Measurements from ENCODE around the gene RPUSD1.

Gene RPUSD1

DNA sequence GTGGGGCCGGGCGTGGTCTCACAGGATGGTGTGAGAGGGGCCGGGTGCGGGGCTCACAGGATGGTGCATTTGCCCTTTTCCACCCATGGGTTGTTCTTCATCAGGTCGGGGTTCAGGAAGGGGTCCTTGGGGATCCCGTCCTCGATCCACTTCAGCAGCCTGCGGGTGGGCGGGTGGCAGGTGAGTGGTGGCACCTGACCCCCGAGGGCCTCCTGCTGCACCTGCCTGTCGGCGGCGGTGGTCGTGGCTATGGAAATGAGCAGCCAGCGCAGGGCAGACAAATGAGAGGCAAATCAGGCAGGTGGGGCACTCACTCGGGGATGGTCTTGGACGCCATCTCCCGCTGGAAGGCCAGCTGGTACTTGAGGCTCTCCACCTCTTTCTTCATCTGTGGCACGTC, 10.5 kb upstream of the RPUSD1 start:
- no peak for DNase-seq

DNA sequence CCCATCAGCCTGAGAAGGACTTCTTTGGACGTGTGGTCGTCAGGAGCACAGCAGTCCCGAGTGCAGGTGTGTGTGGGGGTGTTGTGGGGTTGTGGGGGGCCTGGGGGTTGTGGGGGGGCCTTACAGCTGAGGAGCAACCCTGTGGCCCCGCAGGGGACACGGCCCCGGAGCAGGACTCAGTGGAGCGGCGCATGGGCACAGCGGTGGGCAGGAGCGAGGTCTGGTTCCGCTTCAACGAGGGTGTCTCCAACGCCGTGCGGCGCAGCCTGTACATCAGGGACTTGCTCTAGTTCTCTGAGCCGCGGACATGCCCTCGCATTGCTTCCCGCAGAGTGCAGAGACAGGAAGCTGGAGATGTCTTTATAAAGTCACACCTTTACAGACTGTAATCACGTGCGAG, 9.5 kb upstream of the RPUSD1 start:
- DNase-seq, result no peak

DNA sequence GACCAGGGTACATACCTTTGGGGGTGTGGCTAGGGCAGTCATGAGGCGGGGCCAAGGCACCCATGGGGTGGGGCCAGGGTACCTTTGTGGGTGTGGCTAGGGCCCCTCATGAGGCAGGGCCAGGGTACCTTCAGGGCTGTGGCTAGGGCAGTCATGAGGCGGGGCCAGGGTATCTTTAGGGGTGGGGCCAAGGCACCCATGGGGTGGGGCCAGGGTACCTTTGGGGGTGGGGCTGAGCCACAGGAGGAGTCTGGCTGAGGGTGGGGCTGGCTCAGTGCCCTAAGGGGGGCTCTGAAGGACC, 8.9 kb upstream of the RPUSD1 start:
- DNase-seq, result no peak

DNA sequence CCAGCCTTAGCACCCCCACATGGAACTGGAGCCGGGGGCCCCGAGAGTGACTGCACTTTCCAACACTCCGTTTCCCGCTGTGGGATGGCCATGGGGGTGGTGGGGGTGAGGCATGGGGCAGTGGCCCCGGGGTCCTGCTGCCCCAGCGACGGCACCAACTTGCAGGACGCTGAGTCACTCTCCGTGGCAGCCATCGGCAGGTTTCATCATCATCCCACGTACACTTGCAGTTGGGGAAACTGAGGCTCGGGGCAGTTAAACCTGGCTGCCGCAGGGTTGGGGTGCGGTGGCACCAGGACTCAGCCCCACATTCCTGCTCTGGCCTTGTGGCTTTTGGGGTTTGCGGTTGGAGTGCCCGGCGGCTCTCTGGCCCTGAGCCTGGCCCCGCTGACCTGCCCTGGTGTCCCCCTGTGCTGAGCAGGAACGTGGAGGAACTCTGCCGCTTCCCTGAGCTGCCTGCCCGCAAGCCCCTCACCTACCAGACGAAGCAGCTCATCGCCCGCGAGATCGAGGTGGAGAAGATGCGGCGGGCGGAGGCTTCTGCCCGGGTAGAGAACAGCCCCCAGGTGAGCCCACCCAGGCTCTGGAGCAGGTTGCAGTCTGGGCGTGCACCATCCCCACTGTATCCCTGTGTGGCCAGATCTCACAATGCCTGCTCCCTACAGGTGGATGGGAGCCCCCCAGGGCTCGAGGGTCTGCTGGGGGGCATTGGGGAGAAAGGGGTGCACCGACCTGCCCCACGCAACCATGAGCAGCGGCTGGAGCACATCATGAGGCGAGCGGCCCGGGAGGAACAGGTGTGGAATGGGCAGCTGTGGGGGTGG, 8.3 kb upstream of the RPUSD1 start:
- DNase-seq, result no peak

DNA sequence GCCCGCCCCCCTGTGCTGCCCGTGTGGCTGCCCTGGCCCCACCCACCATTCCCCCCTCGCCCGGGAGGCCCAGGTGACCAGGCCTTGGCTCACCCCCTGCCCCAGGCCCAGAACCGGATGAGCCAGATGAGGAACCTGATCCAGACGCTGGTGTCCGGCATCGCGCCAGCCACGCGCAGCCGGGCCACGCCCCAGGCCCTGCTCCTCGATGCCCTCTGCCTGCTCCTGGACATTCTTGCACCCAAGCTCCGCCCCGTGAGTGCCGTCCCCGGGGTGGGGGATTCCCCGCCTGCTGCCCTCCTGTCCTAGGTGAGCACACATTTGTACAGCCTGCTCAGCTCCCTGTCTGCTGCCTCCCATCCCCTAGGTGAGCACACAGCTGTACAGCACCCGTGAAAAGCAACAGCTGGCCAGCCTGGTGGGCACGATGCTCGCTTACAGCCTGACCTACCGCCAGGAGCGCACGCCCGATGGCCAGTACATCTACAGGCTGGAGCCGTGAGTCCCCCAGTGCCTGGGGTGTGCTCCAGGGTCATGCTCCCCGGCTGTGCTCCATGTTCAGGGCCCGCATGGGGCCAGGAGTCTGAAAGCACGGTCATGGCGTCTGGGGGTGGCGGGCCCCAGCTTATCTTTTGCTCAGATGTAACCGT, 7.5 kb upstream of the RPUSD1 start:
- no peak for DNase-seq

DNA sequence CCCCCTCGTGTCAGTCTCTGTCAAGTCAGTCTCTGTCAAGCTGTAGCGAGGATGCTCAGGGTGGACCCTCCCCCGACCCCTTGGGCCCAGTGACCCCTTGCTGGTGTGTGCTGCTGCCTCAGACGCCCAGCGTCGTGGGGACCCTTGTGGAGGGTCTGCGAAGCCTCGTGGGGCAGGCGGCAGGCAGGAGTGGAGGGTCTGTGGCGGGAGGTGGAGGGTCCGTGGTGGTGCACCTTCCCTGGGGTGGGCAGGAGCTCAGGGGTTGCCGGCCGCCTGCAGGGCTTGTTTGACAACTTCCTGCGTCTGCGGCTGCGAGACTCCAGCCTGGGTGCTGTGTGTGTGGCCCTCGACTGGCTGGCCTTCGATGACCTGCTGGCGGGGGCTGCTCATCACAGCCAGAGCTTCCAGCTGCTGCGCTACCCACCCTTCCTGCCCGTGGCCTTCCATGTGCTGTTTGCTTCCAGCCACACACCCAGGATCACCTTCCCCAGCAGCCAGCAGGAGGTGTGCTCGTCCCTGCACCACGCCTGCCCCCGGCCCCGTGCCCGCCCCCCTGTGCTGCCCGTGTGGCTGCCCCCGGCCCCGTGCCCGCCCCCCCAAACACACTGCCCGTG, 6.8 kb upstream of the RPUSD1 start:
- no peak for DNase-seq

DNA sequence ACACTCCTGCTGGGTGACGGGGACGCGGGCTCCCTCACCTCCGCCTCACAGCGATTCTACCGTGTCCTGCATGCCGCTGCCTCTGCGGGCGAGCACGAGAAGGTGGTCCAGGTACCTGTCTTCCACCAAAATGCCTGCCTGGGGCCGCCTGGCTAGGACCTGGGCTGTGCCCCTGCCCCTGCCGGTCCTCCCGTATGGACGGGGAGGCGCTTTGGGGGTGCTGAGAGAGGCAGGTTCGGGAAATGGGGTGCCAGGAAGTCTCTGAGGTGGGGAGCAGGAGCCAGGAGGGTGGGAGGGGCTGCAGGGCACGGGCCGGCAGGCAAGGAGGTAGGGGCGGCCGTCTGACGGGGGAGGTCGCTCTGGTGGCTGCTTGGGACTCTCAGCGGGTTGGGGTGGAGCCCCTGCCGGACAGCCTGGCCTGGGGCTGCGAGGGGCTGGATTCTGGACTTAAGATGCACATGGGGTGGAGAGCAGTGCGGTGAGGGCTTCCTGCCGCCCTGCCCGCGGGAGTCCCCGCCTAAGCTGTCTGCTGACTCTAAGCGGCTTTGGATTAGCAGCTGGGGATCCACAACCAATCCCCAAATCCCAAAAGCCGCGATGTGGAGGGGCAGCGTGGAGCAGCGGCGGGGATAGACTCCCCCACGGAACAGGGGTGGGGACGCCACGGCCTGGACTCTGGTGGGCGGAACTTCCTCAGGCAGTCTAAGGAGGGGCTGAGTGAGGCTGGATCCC, 6.1 kb upstream of the RPUSD1 start:
- DNase-seq, result no peak

DNA sequence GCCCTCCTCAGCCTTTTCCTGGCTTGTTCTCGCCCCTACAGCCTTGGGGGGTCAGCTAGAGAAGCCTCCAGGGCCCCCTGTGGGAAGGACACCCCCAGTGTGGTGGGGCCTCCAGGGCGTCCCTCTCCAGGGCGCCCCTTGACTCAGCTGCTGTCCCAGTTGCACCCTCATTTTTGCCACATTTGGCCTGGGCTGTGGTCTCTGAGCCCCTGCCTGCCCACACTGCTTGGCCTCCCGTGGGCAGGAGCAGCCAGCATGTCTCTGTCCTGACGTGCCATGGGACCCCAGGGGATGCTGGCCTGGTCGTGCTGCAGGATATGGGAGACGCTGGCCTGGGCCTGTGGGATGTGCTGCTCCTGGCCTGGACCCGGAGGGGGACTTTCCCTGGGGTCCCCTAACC, 5.2 kb upstream of the RPUSD1 start:
- DNase-seq, result no peak

DNA sequence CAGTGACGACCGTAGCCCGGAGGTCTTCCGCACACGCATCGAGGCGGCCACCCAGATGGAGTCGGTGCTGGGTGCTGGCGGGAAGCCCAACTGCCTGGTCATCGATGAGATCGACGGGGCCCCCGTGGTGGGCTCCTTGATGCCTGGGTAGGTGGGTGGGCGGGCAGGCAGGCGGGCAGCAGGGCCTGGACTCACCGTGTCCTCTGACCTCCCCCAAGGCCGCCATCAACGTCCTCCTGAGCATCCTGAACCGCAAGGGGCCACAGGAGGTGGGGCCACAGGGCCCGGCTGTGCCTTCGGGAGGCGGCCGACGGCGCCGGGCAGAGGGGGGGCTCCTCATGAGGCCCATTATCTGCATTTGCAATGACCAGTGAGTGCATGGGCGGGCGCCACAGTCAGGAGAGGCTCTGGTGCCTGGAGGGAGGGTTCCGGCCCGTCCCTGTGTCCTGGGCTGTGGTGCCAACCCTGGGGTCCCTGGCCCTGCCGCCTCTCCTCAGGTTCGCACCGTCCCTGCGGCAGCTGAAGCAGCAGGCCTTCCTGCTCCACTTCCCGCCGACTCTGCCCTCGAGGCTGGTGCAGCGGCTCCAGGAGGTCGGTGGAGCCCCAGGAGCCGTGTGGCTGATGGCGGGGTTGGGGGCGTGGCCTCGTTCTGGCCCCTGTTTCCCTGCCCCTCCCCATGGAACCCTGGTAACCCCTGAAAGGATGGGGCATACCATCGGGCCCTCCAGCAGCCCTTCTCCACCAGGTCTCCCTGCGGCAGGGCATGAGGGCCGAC, 4.2 kb upstream of the RPUSD1 start:
- DNase-seq, result no peak

DNA sequence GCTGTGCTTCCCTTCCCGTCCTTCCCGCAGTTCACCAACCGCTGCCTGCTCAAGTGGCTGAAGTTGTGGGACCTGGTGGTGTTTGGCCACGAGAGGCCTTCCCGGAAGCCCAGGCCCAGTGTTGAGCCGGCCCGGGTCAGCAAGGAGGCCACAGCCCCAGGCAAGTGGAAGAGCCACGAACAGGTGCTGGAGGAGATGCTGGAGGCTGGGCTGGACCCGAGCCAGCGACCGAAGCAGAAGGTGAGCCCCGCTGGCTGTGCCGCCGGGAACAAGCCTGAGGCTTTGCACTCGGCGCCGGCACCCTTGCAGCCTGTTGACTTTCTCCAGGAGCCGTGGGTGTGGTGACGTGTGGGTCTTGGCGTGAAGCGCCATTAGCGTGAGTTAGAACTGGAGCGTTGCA, 3.0 kb upstream of the RPUSD1 start:
- DNase-seq, result no peak

DNA sequence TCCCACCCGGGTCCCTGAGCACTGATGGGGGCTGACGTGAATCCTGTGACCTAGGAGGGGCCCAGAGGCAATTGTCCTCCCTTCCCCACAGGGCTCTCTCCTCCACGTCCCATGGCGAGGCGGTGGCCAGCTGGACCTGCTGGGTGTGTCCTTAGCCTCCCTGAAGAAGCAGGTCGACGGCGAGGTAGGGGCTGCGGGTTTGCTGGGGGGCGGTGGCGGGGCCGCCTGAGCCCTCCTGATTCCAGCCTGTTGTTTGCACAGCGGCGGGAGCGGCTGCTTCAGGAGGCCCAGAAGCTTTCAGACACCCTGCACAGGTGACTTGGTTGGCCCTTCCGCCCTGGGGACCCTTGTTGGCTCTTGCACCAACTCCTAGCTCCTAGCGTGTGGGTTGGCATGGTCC, 1.9 kb upstream of the RPUSD1 start:
- DNase-seq, result no peak

DNA sequence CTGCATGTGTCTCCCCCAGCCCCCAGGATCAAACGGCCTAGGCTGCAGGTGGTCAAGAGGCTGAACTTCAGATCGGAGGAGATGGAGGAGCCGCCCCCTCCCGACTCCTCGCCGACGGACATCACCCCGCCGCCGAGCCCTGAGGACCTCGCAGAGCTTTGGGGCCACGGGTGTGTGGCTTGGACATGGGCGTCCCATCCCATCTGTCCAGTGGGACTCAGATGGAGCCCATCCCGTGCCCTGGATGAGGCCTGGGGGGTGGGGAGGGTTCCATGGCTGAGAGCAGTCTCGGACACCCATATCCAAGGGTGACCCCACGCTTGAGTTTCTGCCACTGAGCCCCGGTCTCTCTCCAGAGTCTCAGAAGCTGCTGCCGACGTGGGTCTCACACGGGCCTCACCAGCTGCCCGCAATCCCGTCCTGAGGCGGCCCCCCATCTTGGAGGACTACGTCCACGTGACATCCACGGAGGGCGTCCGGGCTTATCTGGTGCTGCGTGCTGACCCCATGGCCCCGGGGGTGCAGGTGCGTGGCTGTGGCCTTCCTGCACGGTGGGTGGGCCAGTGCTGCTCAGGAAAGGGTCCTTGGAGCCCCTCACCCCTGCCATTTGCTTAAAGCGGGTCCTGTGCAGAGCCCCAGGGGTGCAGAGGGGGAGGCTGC, 1.1 kb upstream of the RPUSD1 start:
- DNase-seq, result no peak

DNA sequence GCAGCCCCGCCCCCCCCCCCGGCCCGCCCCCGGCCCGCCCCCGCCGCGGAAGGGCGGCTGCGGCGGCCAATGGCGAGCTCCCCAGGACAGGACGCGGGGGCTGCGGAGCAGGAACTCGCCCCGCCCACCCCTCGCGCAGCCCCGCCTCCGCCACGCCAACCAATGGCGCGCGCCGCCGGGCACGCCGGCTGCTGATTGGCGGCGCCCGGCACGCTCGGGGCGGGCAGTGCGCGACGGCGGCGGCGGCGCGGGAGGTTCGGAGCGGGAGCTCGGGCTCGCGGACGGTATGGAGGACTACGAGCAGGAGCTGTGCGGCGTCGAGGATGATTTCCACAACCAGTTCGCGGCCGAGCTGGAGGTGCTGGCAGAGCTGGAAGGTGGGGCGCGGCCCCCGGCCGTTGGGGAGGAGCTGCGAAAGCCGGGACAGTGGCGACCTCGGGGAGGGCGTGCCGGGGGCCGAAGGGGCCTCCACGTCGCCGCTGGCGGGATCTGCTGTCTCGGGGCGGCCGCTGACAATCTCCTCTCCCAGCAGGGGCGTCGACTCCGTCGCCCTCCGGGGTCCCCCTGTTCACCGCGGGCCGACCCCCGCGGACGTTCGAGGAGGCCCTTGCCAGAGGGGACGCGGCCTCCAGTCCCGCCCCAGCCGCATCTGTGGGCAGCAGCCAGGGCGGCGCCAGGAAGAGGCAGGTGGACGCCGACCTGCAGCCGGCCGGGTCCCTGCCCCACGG, 382 bp upstream of the RPUSD1 start, which contains the start of gene CHTF18:
CHTF18 (plus strand) TSS at position 222 of the 728 bp plus-strand sequence; CDS start at position 287, 65 bp downstream.
- DNase-seq, result peak; percentile 92

DNA sequence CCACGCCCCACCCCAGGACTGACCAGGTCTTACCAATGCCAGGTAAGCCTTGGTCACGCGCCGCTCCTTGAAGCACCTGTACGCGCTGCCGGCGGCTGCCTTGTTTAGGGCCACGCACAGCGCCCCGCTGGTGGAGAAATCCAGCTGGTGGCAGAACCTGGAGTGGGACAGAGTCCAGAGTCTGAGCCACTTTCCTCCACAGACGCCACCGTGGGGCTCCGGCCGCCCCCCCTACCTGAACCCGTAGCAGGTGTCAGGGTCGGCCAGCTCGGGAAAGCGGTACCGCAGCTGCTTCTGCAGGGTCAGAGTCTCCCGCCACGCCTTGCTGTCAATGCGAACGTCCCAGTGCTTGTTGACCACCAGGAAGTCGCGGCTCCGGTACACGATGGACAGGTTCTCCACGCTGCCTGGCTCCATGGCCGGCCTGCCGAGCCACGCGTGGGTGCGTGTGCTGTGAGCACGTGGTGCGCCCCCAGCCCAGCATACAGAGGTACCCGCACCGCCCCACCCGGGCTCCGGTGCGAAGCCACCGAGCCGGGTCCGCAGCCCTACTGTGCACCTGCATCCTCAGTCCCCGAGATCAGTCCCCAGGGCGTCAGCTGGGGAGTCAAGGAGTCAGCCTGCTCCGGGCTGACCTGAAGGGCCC, 737 bp downstream of the RPUSD1 start:
- DNase-seq, result no peak

DNA sequence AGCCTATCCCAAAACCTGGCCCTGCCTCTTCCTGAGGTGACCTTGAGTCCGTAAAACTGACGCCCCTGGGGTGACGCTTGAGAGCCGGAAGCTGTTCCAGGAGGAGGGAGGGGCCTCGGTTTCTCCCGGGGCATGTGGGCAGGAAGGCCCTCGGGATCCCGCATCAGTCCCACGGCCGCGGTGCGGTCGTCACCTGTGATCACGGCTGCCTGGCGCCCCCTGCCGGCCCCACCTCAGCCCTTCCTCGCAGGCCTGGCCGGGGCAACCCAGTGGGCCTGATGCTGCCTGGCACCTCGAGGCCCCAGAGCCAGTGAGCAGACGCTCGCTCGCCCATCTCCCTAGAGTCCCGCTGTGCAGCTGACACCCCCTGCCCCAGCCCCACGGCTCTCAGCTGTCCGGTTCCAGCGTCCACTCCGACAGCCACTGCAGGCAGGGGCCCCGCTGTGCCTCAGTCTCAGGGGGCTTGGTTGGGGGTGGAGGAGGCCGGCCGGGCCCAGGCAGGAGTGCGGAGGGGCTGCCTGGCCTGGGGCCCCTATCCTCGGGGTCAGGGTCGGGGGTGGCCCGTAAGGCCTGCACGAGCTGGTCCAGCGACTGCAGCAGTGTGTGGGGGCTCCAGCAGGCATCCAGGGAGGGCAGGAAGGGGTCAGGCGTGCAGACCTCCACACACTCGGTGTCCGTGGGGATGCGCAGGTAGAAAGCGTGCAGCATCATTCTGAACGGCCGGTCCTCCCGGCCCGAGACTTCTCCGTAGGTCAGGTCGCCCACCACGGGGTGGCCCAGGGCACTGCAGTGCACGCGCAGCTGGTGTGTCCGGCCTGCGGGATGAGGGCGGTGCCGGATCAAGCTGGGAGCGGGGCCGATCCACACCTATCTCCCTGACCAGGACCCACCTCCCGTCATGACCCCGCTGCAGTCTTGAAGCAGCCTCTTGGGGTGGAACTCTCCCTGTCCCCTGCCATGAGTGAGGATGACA, 2.3 kb downstream of the RPUSD1 start:
- peak; percentile 21 for DNase-seq

DNA sequence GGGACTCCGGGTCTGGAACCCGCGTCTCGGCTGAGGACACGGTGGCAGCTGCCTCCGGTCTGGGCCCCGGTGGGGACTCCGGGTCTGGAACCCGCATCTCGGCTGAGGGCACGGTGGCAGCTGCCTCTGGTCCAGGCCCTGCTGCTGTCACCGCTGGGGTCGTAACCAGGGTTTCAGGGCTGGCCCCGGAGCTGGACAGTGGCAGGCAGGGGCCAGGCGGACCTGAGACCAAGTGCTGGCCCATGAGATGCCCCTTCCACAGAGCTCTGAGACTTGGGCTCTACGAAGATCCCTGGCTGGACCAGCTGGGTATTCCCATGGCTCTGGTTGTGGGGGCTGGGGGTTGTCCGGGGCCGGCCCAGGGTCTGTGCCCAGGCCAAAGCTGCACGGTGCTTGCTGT, 3.8 kb downstream of the RPUSD1 start:
- DNase-seq, result no peak

DNA sequence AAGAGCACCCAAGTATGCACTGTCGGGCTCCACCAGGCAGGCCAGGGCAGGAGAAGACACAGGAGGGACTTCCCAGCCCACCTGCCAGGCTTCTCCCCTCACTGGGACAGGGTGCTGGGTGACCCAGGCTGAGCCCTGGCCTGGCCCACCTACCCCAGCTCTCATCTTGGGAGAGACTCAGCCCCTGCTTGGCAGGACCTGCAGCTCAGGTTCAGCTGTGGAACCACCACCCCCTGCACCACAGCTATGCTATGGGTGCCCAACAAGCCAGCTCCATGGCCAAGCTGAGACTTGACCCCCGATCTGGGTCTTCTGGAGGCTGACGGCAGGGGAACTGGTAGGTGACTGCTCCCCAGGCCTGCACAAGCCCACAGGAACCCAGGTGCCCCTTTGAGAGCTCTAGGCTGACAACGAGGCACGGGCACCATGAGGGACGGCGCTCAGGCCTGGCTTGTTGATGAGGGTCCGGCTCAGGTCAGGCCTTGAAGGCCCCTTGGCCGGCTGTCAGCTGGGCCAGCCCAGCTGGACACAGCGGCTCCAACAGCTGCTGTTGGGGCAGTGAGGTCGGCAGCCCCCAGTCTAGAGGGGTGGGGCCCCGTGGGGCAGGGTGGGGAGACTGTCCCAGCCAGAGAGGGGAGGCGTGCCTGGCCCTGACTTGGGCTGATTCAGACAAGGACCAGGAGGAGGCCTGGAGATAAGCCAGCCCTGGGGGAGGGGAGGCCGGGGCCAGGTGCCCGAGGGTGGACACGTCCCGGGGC, 4.6 kb downstream of the RPUSD1 start:
- DNase-seq, result no peak

DNA sequence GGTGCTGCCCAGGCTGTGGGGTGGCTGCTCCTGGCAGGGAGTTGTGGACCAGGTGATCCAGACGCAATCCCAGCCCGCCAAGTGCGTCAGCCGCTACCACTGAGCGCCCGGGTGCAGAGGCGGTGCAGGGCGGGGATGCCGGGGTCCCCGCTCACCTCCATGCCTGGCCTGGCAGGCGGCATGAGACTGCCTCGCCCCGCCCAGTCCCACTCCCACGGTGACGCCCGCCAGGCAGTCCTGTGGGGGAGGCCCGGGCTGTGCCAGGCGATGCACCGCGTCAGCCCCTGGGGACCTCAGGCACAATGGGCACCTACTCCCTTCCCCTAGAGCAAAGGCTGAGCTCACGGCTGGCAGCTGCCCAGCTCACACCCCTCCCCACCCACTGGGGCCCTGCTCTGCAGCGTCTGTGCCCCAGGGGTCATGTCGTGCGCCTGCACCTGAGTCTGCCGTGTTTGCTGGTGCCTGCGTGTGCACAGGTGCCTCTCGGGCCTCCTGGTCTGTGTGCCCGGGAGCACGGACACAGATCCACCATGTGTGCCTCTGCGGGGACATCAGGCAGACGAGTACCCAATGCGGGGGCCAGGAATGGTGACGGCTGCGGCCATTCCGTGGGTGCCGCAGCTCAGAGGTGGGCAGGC, 5.3 kb downstream of the RPUSD1 start:
- DNase-seq, result no peak

All from fibroblast of skin of right quadriceps (primary cell).